Activated B cell treated with CpG ODN at 0.5 μM for 24 hours (primary cell): ENCODE measurements around the gene CAMTA1. TPM values are rescaled to one million over a fixed set of nuclear protein-coding genes. Genes with fewer than 3 reads are reported as not detected.

Experiments
- ATAC-seq: fragments of 200-7000 bp; cut with Tn5 transposase; one replicate; pipeline ENCODE4 v1.10.0; 2021; ENCODE audit warnings: low read depth, mild to moderate bottlenecking, moderate library complexity
- CTCF ChIA-PET: fragments of 350-600 bp; sonication (Branson Sonifier 250); formaldehyde crosslinking; loops from one replicate; lab custom pipeline; 2021; ENCODE audit warnings: antibody characterized with exemption; lab: Charles Lee
- POLR2A ChIA-PET: fragments of 350-600 bp; sonication (Branson Sonifier 250); formaldehyde crosslinking; loops from one replicate; lab custom pipeline; 2021; ENCODE audit warnings: antibody characterized with exemption; lab: Charles Lee
- DNase-seq: peaks from one replicate; pipeline ENCODE4 v3.0.0; 2022
- H3K27ac Mint-ChIP-seq: one replicate; pipeline ENCODE4 v1.8.0; 2020; ENCODE audit warnings: mixed read lengths
- H3K27me3 Mint-ChIP-seq: one replicate; pipeline ENCODE4 v1.8.0; 2021; ENCODE audit warnings: mixed read lengths
- H3K36me3 Mint-ChIP-seq: one replicate; pipeline ENCODE4 v1.8.0; 2021; ENCODE audit warnings: low read depth, mixed read lengths
- H3K4me1 Mint-ChIP-seq: one replicate; pipeline ENCODE4 v1.8.0; 2021; ENCODE audit warnings: mixed read lengths
- H3K4me3 Mint-ChIP-seq: one replicate; pipeline ENCODE4 v1.8.0; 2020; ENCODE audit warnings: mild to moderate bottlenecking, mixed read lengths
- H3K9me3 Mint-ChIP-seq: one replicate; pipeline ENCODE4 v1.8.0; 2020; ENCODE audit warnings: mixed read lengths
- CTCF ChIP-seq: fragments of 200-600 bp; IDR thresholded peaks from one replicate; pipeline ENCODE4 v1.8.0; 2022; ENCODE audit warnings: antibody characterized with exemption, mild to moderate bottlenecking
- intact Hi-C: fragments of 100-400 bp; cut with micrococcal nuclease; formaldehyde crosslinking; loops from one replicate; pipeline ENCODE4 v1.15.1; 2024
- total RNA-seq: library from RNA; stranded (reverse); gene quantifications from 2 replicates; pipeline ENCODE4 v1.2.3, GENCODE V29; 2022

CAMTA1 gene
- total RNA-seq, 1 donor from 2014 or later = 49.8 TPM

GRCh38 chr1:7404046-7404742 is 618.9 kb downstream of the CAMTA1 start:
- CTCF ChIA-PET = no interaction called here
- intact Hi-C loops = no loop called here
- POLR2A ChIA-PET = no interaction called here
- H3K27ac Mint-ChIP-seq = no peak overlapping the region
- H3K36me3 Mint-ChIP-seq = no peaks in the 10 kb centered on the region
- no peak overlapping the region for H3K4me3 Mint-ChIP-seq
- no peak for TF ChIP-seq CTCF
- peaks cover 7% of the 10 kb centered on the region for H3K9me3 Mint-ChIP-seq
- ATAC-seq (no peak), DNase-seq (no peak)
- no peaks in the 10 kb centered on the region for H3K4me1 Mint-ChIP-seq
- peaks cover 3% of the 10 kb centered on the region for H3K27me3 Mint-ChIP-seq

- H3K27ac Mint-ChIP-seq = no peak overlapping the region
- ChIA-PET CTCF (no interaction called here), POLR2A (no interaction called here)
- peaks cover 3% of the 10 kb centered on the region for H3K27me3 Mint-ChIP-seq
- intact Hi-C loops = no loop called here
- H3K4me1 Mint-ChIP-seq = no peaks in the 10 kb centered on the region
- H3K9me3 Mint-ChIP-seq = no peaks in the 10 kb centered on the region
- no peak for TF ChIP-seq CTCF
- H3K4me3 Mint-ChIP-seq = no peak overlapping the region
- no peaks in the 10 kb centered on the region for H3K36me3 Mint-ChIP-seq
- DNase-seq = no peak
- no peak for ATAC-seq
These were observed 620.7 kb downstream of the CAMTA1 start for GRCh38 chr1:7405844-7406500.

- POLR2A ChIA-PET = no interaction called here
- H3K4me1 Mint-ChIP-seq = no peaks in the 10 kb centered on the region
- no peaks in the 10 kb centered on the region for H3K9me3 Mint-ChIP-seq
- H3K27ac Mint-ChIP-seq = no peak overlapping the region
- no peaks in the 10 kb centered on the region for H3K36me3 Mint-ChIP-seq
- DNase-seq (no peak), ATAC-seq (no peak)
- no peak for TF ChIP-seq CTCF
- no peak overlapping the region for H3K4me3 Mint-ChIP-seq
- CTCF ChIA-PET = no interaction called here
- peaks cover 3% of the 10 kb centered on the region for H3K27me3 Mint-ChIP-seq
- intact Hi-C loops = no loop called here
These were observed 621.6 kb downstream of the CAMTA1 start for GRCh38 chr1:7406641-7407543.

- no peak for TF ChIP-seq CTCF
- H3K4me1 Mint-ChIP-seq = no peaks in the 10 kb centered on the region
- H3K36me3 Mint-ChIP-seq = no peaks in the 10 kb centered on the region
- H3K27me3 Mint-ChIP-seq = no peaks in the 10 kb centered on the region
- POLR2A ChIA-PET = no interaction called here
- ATAC-seq = no peak
- CTCF ChIA-PET = no interaction called here
- no peak for DNase-seq
- no peak overlapping the region for H3K4me3 Mint-ChIP-seq
- H3K9me3 Mint-ChIP-seq = no peaks in the 10 kb centered on the region
- H3K27ac Mint-ChIP-seq = no peak overlapping the region
- intact Hi-C loops = no loop called here
These were observed 622.3 kb downstream of the CAMTA1 start for GRCh38 chr1:7407544-7407895.
